Liver (tissue), 9 donors: Measurements from ENCODE around the gene SPOCK2. TPM values are rescaled to one million over a fixed set of nuclear protein-coding genes. Genes with fewer than 3 reads are reported as not detected.

Experiments used
- DNase-seq: peaks from one replicate; pipeline ENCODE4 v3.0.0-alpha.2; 2017; ENCODE audit warnings: low spot score
- H3K27ac ChIP-seq, 2 donors: one replicate each; pipeline ENCODE4 v1.7.0; 2013; ENCODE audit warnings: inconsistent platforms in 2 of 2, low read length in 2 of 2, control low read depth in 1 of 2, low read depth in 1 of 2, mild to moderate bottlenecking in 1 of 2
- H3K27me3 ChIP-seq, 4 donors: one replicate each; pipeline versions ENCODE4 v1.6.1 to v1.7.0; 2013; ENCODE audit warnings: low read length in 3 of 4, inconsistent platforms in 1 of 4, mild to moderate bottlenecking in 1 of 4, moderate library complexity in 1 of 4; ENCODE audit not compliant: control insufficient read depth in 4 of 4, insufficient read depth in 4 of 4
- H3K36me3 ChIP-seq, 4 donors: one replicate each; pipeline versions ENCODE4 v1.6.1 to v1.7.0; 2013; ENCODE audit warnings: low read length in 3 of 4, mild to moderate bottlenecking in 3 of 4, low read depth in 1 of 4, moderate library complexity in 1 of 4; ENCODE audit not compliant: control insufficient read depth in 4 of 4, insufficient read depth in 3 of 4
- H3K4me1 ChIP-seq, 4 donors: one replicate each; pipeline versions ENCODE4 v1.6.1 to v1.7.0; 2013; ENCODE audit warnings: low read length in 3 of 4, mild to moderate bottlenecking in 3 of 4, moderate library complexity in 1 of 4; ENCODE audit not compliant: control insufficient read depth in 4 of 4, insufficient read depth in 4 of 4
- H3K4me3 ChIP-seq, 3 donors: one replicate each; pipeline versions ENCODE4 v1.6.1 to v1.7.0; 2013; ENCODE audit warnings: low read length in 3 of 3, control low read depth in 1 of 3, low read depth in 1 of 3, mild to moderate bottlenecking in 1 of 3
- H3K9ac ChIP-seq, 2 donors: one replicate each; pipeline ENCODE4 v1.7.0; 2013; ENCODE audit warnings: low read length in 2 of 2, mild to moderate bottlenecking in 2 of 2, moderate library complexity in 2 of 2, control low read depth in 1 of 2, low read depth in 1 of 2
- H3K9me3 ChIP-seq, 4 donors: one replicate each; pipeline versions ENCODE4 v1.6.1 to v1.7.0; 2013; ENCODE audit warnings: low read length in 3 of 4; ENCODE audit not compliant: control insufficient read depth in 4 of 4
- ATF3 ChIP-seq: IDR thresholded peaks from 2 replicates; pipeline ENCODE4 v1.6.1; 2016; ENCODE audit warnings: antibody characterized with exemption
- EGR1 ChIP-seq, 2 donors: IDR thresholded peaks; 2 replicates each; pipeline ENCODE4 v1.6.1; 2016 to 2018; ENCODE audit warnings: antibody characterized with exemption in 2 of 2, low read depth in 2 of 2
- FOXA1 ChIP-seq: IDR thresholded peaks from 2 replicates; pipeline ENCODE4 v1.6.1; 2016; ENCODE audit warnings: antibody characterized with exemption
- GABPA ChIP-seq, 2 donors: IDR thresholded peaks in 1 of 2; conservative IDR thresholded peaks in 1 of 2; 2 replicates each; pipeline ENCODE4 v1.6.1; 2016; ENCODE audit warnings: antibody characterized with exemption in 2 of 2, mild to moderate bottlenecking in 1 of 2, moderate library complexity in 1 of 2
- HNF4A ChIP-seq, 2 donors: conservative IDR thresholded peaks; 2 replicates each; pipeline ENCODE4 v1.6.1; 2016; ENCODE audit warnings: antibody characterized with exemption in 2 of 2, mild to moderate bottlenecking in 2 of 2
- HNF4G ChIP-seq: IDR thresholded peaks from 2 replicates; pipeline ENCODE4 v1.6.1; 2016; ENCODE audit warnings: antibody characterized with exemption
- JUND ChIP-seq, 2 donors: IDR thresholded peaks; 2 replicates each; pipeline ENCODE4 v1.6.1; 2016; ENCODE audit warnings: antibody characterized with exemption in 2 of 2
- MAX ChIP-seq: IDR thresholded peaks from 2 replicates; pipeline ENCODE4 v1.6.1; 2016; ENCODE audit warnings: antibody characterized with exemption
- NR2F2 ChIP-seq: IDR thresholded peaks from 2 replicates; pipeline ENCODE4 v1.6.1; 2016; ENCODE audit warnings: antibody characterized with exemption
- RAD21 ChIP-seq, 2 donors: IDR thresholded peaks; 2 replicates each; pipeline ENCODE4 v1.6.1; 2016; ENCODE audit warnings: antibody characterized with exemption in 2 of 2, mild to moderate bottlenecking in 2 of 2
- REST ChIP-seq: IDR thresholded peaks from 2 replicates; pipeline ENCODE4 v1.6.1; 2016; ENCODE audit warnings: antibody characterized with exemption, mild to moderate bottlenecking
- RXRA ChIP-seq, 2 donors: IDR thresholded peaks; 2 replicates each; pipeline ENCODE4 v1.6.1; 2017 to 2018; ENCODE audit warnings: antibody characterized with exemption in 2 of 2, mild to moderate bottlenecking in 1 of 2
- SP1 ChIP-seq: IDR thresholded peaks from 2 replicates; pipeline ENCODE4 v1.6.1; 2018; ENCODE audit warnings: antibody characterized with exemption, mild to moderate bottlenecking
- TAF1 ChIP-seq: conservative IDR thresholded peaks from 2 replicates; pipeline ENCODE4 v1.6.1; 2016; ENCODE audit warnings: antibody characterized with exemption, mild to moderate bottlenecking
- YY1 ChIP-seq: IDR thresholded peaks from 2 replicates; pipeline ENCODE4 v1.6.1; 2016; ENCODE audit warnings: antibody characterized with exemption, mild to moderate bottlenecking
- WGBS: extraction: QIAGEN DNeasy Blood & Tissue Kit; methylation state at CpG from one replicate; pipeline ENCODE4 v1.1.7; 2013; 5-methylcytosine and 5-hydroxymethylcytosine counted together
- polyA plus RNA-seq, 2 donors: library from polyadenylated mRNA; stranded (reverse) in 1 of 2; unstranded in 1 of 2; fragments of 200-250 nt in 1 of 2; fragments of >200 nt in 1 of 2; fragmentation: Nextera tagmentation in 1 of 2; extraction: Ambion mirVana in 1 of 2; gene quantifications; one replicate each; pipeline versions ENCODE4 v1.2.1 to v1.2.3, GENCODE V29; 2013 to 2015
- total RNA-seq, 2 donors: library from RNA; depleted of rRNA; stranded (reverse); fragments of >200 nt; gene quantifications; one replicate each; pipeline ENCODE4 v1.2.3, GENCODE V29; 2014
- TF ChIP-seq, protein P1 (sequence below): IDR thresholded peaks from 2 replicates; pipeline ENCODE4 v1.6.1; 2016; ENCODE audit warnings: antibody characterized with exemption
- TF ChIP-seq, protein P2 (sequence below): fragments of 150-350 bp; IDR thresholded peaks from 2 replicates; pipeline ENCODE4 v1.5.1; 2017; ENCODE audit warnings: improper control_type of control experiment, low read depth, low read length; ENCODE audit not compliant: missing input control
- donor health status: healthy.
- donor health status: healthy.
- donor health status: healthy.
- donor health status: healthy.
- donor health status: healthy.

Gene SPOCK2
- total and polyA plus RNA-seq, 4 donors, result 0.36 to 1.7 (median 0.64) TPM

DNA sequence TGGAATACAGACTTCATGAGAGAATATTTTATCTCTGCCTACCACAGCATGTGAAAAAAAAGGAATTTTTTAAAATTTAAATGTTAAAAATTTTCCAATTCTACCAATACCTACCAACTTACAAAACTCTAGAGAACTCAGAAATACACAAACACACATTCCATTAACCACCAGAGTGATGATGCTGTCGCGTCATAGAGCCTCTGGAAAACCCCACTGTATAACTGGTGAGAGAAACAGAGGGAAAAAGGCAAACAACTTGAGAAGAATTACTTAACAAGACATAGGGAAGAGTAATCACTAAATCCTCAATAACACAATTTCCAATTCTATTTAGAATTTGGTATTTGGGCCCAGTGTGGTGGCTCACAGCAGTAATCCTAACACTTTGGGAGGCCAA, 6.2 kb upstream of the SPOCK2 start:
- peaks cover 0 to 2% (median under 1%) of the 10 kb centered on the region in 4 donors for H3K36me3 ChIP-seq
- TF ChIP-seq YY1, result no peak
- TF ChIP-seq REST, result no peak
- no peak for TF ChIP-seq NR2F2
- TF ChIP-seq TAF1, result no peak
- TF ChIP-seq HNF4A (conservative IDR thresholded peaks at IDR 0.05), result no peak
- no peak for TF ChIP-seq RAD21 (IDR thresholded peaks at IDR 0.05)
- no peak for TF ChIP-seq JUND (IDR thresholded peaks at IDR 0.05)
- TF ChIP-seq FOXA1, result no peak
- TF ChIP-seq, protein P1, sequence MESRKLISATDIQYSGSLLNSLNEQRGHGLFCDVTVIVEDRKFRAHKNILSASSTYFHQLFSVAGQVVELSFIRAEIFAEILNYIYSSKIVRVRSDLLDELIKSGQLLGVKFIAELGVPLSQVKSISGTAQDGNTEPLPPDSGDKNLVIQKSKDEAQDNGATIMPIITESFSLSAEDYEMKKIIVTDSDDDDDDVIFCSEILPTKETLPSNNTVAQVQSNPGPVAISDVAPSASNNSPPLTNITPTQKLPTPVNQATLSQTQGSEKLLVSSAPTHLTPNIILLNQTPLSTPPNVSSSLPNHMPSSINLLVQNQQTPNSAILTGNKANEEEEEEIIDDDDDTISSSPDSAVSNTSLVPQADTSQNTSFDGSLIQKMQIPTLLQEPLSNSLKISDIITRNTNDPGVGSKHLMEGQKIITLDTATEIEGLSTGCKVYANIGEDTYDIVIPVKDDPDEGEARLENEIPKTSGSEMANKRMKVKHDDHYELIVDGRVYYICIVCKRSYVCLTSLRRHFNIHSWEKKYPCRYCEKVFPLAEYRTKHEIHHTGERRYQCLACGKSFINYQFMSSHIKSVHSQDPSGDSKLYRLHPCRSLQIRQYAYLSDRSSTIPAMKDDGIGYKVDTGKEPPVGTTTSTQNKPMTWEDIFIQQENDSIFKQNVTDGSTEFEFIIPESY, result no peak
- no peak for TF ChIP-seq MAX
- no peak for TF ChIP-seq GABPA (IDR thresholded peaks at IDR 0.05 in 1 of 2, conservative IDR thresholded peaks at IDR 0.05 in 1 of 2)
- no peak for TF ChIP-seq EGR1 (IDR thresholded peaks at IDR 0.05; ENCODE audit: low read depth in 2 of 2)
- no peak for TF ChIP-seq RXRA (IDR thresholded peaks at IDR 0.05)
- TF ChIP-seq ATF3, result no peak
- no peak for TF ChIP-seq SP1
- TF ChIP-seq, protein P2, sequence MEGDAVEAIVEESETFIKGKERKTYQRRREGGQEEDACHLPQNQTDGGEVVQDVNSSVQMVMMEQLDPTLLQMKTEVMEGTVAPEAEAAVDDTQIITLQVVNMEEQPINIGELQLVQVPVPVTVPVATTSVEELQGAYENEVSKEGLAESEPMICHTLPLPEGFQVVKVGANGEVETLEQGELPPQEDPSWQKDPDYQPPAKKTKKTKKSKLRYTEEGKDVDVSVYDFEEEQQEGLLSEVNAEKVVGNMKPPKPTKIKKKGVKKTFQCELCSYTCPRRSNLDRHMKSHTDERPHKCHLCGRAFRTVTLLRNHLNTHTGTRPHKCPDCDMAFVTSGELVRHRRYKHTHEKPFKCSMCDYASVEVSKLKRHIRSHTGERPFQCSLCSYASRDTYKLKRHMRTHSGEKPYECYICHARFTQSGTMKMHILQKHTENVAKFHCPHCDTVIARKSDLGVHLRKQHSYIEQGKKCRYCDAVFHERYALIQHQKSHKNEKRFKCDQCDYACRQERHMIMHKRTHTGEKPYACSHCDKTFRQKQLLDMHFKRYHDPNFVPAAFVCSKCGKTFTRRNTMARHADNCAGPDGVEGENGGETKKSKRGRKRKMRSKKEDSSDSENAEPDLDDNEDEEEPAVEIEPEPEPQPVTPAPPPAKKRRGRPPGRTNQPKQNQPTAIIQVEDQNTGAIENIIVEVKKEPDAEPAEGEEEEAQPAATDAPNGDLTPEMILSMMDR, result no peak
- 100% methylated on average over 2 of the region's 2 CpGs for WGBS
- H3K27ac ChIP-seq, result no peak overlapping the region
- H3K9ac ChIP-seq, result no peak overlapping the region
- no peaks in the 10 kb centered on the region for H3K27me3 ChIP-seq
- peaks cover 0 to 34% (median 25%) of the 10 kb centered on the region in 4 donors for H3K4me1 ChIP-seq
- DNase-seq, result no peak
- H3K4me3 ChIP-seq, result no peak overlapping the region
- no peaks in the 10 kb centered on the region for H3K9me3 ChIP-seq

GRCh38 chr10:72093450-72093849, 5.1 kb upstream of the SPOCK2 start:
- Histone ChIP-seq H3K9ac (no peak overlapping the region), H3K27me3 (peaks cover 0 to 2% (median under 1%) of the 10 kb centered on the region in 4 donors), H3K36me3 (peaks cover 0 to 2% (median under 1%) of the 10 kb centered on the region in 4 donors), H3K9me3 (no peaks in the 10 kb centered on the region), H3K4me1 (peaks cover 0 to 25% (median 22%) of the 10 kb centered on the region in 4 donors), H3K4me3 (no peak overlapping the region), H3K27ac (no peak overlapping the region)
- 97% methylated on average over 4 of the region's 4 CpGs for WGBS
- no peak for TF ChIP-seq REST
- no peak for TF ChIP-seq HNF4G
- TF ChIP-seq ATF3, result no peak
- no peak for TF ChIP-seq GABPA (IDR thresholded peaks at IDR 0.05 in 1 of 2, conservative IDR thresholded peaks at IDR 0.05 in 1 of 2)
- no peak for TF ChIP-seq FOXA1
- no peak for TF ChIP-seq MAX
- TF ChIP-seq TAF1, result no peak
- no peak for TF ChIP-seq YY1
- no peak for TF ChIP-seq HNF4A (conservative IDR thresholded peaks at IDR 0.05)
- DNase-seq, result no peak
